Duodenal mucosa (tissue), 2 donors: ENCODE results near the gene SRRD.

Experiments used
- H3K27ac ChIP-seq: one replicate; pipeline ENCODE4 v1.7.0; 2013; ENCODE audit warnings: low read depth, low read length
- H3K27me3 ChIP-seq, 2 donors: one replicate each; pipeline ENCODE4 v1.7.0; 2013; ENCODE audit warnings: low read length in 2 of 2, control low read depth in 1 of 2; ENCODE audit not compliant: insufficient read depth in 2 of 2, control insufficient read depth in 1 of 2
- H3K36me3 ChIP-seq, 2 donors: one replicate each; pipeline ENCODE4 v1.7.0; 2013; ENCODE audit warnings: low read length in 2 of 2, control low read depth in 1 of 2; ENCODE audit not compliant: insufficient read depth in 2 of 2, control insufficient read depth in 1 of 2
- H3K4me1 ChIP-seq, 2 donors: one replicate each; pipeline ENCODE4 v1.7.0; 2013; ENCODE audit warnings: low read length in 2 of 2, control low read depth in 1 of 2; ENCODE audit not compliant: insufficient read depth in 2 of 2, control insufficient read depth in 1 of 2
- H3K4me3 ChIP-seq, 2 donors: one replicate each; pipeline ENCODE4 v1.7.0; 2013; ENCODE audit warnings: low read length in 2 of 2, low read depth in 1 of 2
- H3K9ac ChIP-seq, 2 donors: one replicate each; pipeline ENCODE4 v1.7.0; 2013; ENCODE audit warnings: low read length in 2 of 2, low read depth in 1 of 2
- H3K9me3 ChIP-seq, 2 donors: one replicate each; pipeline ENCODE4 v1.7.0; 2013; ENCODE audit warnings: low read length in 2 of 2, control low read depth in 1 of 2; ENCODE audit not compliant: control insufficient read depth in 1 of 2

The SRRD gene

GRCh38 chr22:26482161-26482560 lies 1.5 kb upstream of the SRRD start:
- H3K36me3 ChIP-seq, result peaks cover 4 to 5% of the 10 kb centered on the region in 2 donors
- no peak overlapping the region for H3K4me3 ChIP-seq
- peaks cover 41 to 45% of the 10 kb centered on the region in 2 donors for H3K4me1 ChIP-seq
- no peak overlapping the region for H3K9ac ChIP-seq
- H3K27ac ChIP-seq, result no peak overlapping the region
- no peaks in the 10 kb centered on the region for H3K9me3 ChIP-seq
- no peaks in the 10 kb centered on the region for H3K27me3 ChIP-seq

- H3K36me3 ChIP-seq, result peaks cover 6% of the 10 kb centered on the region in 2 donors
- no peaks in the 10 kb centered on the region for H3K9me3 ChIP-seq
- H3K27ac ChIP-seq, result peak overlapping the region; percentile 89
- peak overlapping the region; percentile 81 to 93 for H3K4me3 ChIP-seq
- peak overlapping the region; percentile 92 to 99 for H3K9ac ChIP-seq
- no peaks in the 10 kb centered on the region for H3K27me3 ChIP-seq
- peaks cover 41 to 45% of the 10 kb centered on the region in 2 donors for H3K4me1 ChIP-seq
Observed at GRCh38 chr22:26483043-26483438, 636 bp upstream of the SRRD start.

GRCh38 chr22:26484360-26484706 lies 656 bp downstream of the SRRD start:
- H3K27ac ChIP-seq, result no peak overlapping the region
- H3K36me3 ChIP-seq, result peaks cover 17 to 19% of the 10 kb centered on the region in 2 donors
- peak overlapping the region; percentile 81 to 93 for H3K4me3 ChIP-seq
- peaks cover 36 to 40% of the 10 kb centered on the region in 2 donors for H3K4me1 ChIP-seq
- peak overlapping the region; percentile 61 to 92 for H3K9ac ChIP-seq
- no peaks in the 10 kb centered on the region for H3K9me3 ChIP-seq
- H3K27me3 ChIP-seq, result no peaks in the 10 kb centered on the region

GRCh38 chr22:26485013-26485412 lies 1.3 kb downstream of the SRRD start:
- Histone ChIP-seq H3K9me3 (no peaks in the 10 kb centered on the region), H3K27me3 (no peaks in the 10 kb centered on the region), H3K27ac (no peak overlapping the region), H3K36me3 (peaks cover 23 to 26% of the 10 kb centered on the region in 2 donors), H3K4me3 (no peak overlapping the region), H3K9ac (peak overlapping the region in 1 of 2 donors; percentile 22), H3K4me1 (peaks cover 29 to 33% of the 10 kb centered on the region in 2 donors)

GRCh38 chr22:26485806-26486390 lies 2.2 kb downstream of the SRRD start:
- no peak overlapping the region for H3K9ac ChIP-seq
- H3K36me3 ChIP-seq, result peaks cover 24 to 35% of the 10 kb centered on the region in 2 donors
- H3K4me3 ChIP-seq, result no peak overlapping the region
- H3K27me3 ChIP-seq, result no peaks in the 10 kb centered on the region
- no peaks in the 10 kb centered on the region for H3K9me3 ChIP-seq
- peaks cover 22 to 31% of the 10 kb centered on the region in 2 donors for H3K4me1 ChIP-seq
- no peak overlapping the region for H3K27ac ChIP-seq

GRCh38 chr22:26486394-26486793 lies 2.7 kb downstream of the SRRD start:
- no peaks in the 10 kb centered on the region for H3K9me3 ChIP-seq
- no peak overlapping the region for H3K9ac ChIP-seq
- peaks cover 22 to 28% of the 10 kb centered on the region in 2 donors for H3K4me1 ChIP-seq
- H3K27ac ChIP-seq, result no peak overlapping the region
- H3K27me3 ChIP-seq, result no peaks in the 10 kb centered on the region
- peaks cover 28 to 40% of the 10 kb centered on the region in 2 donors for H3K36me3 ChIP-seq
- H3K4me3 ChIP-seq, result no peak overlapping the region

- no peak overlapping the region for H3K4me3 ChIP-seq
- peaks cover 43 to 56% of the 10 kb centered on the region in 2 donors for H3K36me3 ChIP-seq
- H3K27ac ChIP-seq, result no peak overlapping the region
- peaks cover 12 to 15% of the 10 kb centered on the region in 2 donors for H3K4me1 ChIP-seq
- no peaks in the 10 kb centered on the region for H3K27me3 ChIP-seq
- no peak overlapping the region for H3K9ac ChIP-seq
- H3K9me3 ChIP-seq, result no peaks in the 10 kb centered on the region
Observed at GRCh38 chr22:26487996-26488395, 4.3 kb downstream of the SRRD start.

GRCh38 chr22:26489447-26490036 lies 5.9 kb downstream of the SRRD start:
- H3K9me3 ChIP-seq, result no peaks in the 10 kb centered on the region
- H3K4me3 ChIP-seq, result no peak overlapping the region
- no peak overlapping the region for H3K27ac ChIP-seq
- H3K9ac ChIP-seq, result no peak overlapping the region
- no peaks in the 10 kb centered on the region for H3K27me3 ChIP-seq
- H3K36me3 ChIP-seq, result peaks cover 57 to 70% of the 10 kb centered on the region in 2 donors
- peaks cover 5 to 7% of the 10 kb centered on the region in 2 donors for H3K4me1 ChIP-seq

GRCh38 chr22:26492220-26492619 lies 8.5 kb downstream of the SRRD start:
- H3K4me1 ChIP-seq, result peaks cover 0 to 3% of the 10 kb centered on the region in 2 donors
- no peak overlapping the region for H3K9ac ChIP-seq
- H3K27me3 ChIP-seq, result no peaks in the 10 kb centered on the region
- no peaks in the 10 kb centered on the region for H3K9me3 ChIP-seq
- no peak overlapping the region for H3K27ac ChIP-seq
- H3K4me3 ChIP-seq, result no peak overlapping the region
- peaks cover 75 to 96% of the 10 kb centered on the region in 2 donors for H3K36me3 ChIP-seq

GRCh38 chr22:26494506-26494905 lies 10.8 kb downstream of the SRRD start:
- Histone ChIP-seq H3K36me3 (peaks cover 69 to 88% of the 10 kb centered on the region in 2 donors), H3K4me3 (no peak overlapping the region), H3K27me3 (no peaks in the 10 kb centered on the region), H3K9me3 (no peaks in the 10 kb centered on the region), H3K4me1 (peaks cover 0 to 4% of the 10 kb centered on the region in 2 donors), H3K27ac (no peak overlapping the region), H3K9ac (no peak overlapping the region)
